CD4-positive, alpha-beta T cell treated with Interleukin-10 for 1 hour (primary cell): ENCODE measurements around the gene NPM1.

Experiments used
- DNase-seq: peaks from one replicate; pipeline ENCODE4 v3.0.0-alpha.2; 2020

The NPM1 gene

GRCh38 chr5:171454549-171454948 lies 66.9 kb downstream of the NPM1 start:
- no peak for DNase-seq

DNA sequence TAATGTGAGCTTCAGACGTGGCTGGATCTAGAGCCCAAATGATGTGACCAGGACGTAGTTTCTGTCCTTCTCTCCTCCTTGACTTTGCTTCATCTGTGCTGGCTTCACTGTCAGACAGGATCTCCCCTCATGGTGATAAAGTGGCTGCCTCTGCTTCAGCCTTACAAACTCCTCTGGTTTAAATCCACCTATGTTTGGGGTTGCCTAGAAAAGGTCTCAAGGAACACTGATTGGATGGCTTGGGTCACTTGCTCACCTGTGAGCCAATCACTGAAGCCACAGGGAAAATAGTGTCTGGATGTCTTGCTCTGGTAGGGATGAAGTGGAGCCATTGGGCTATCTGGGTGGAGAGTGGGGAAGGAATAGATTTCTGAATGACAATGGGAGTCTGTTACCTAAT lies 67.9 kb downstream of the NPM1 start:
- no peak for DNase-seq

DNA sequence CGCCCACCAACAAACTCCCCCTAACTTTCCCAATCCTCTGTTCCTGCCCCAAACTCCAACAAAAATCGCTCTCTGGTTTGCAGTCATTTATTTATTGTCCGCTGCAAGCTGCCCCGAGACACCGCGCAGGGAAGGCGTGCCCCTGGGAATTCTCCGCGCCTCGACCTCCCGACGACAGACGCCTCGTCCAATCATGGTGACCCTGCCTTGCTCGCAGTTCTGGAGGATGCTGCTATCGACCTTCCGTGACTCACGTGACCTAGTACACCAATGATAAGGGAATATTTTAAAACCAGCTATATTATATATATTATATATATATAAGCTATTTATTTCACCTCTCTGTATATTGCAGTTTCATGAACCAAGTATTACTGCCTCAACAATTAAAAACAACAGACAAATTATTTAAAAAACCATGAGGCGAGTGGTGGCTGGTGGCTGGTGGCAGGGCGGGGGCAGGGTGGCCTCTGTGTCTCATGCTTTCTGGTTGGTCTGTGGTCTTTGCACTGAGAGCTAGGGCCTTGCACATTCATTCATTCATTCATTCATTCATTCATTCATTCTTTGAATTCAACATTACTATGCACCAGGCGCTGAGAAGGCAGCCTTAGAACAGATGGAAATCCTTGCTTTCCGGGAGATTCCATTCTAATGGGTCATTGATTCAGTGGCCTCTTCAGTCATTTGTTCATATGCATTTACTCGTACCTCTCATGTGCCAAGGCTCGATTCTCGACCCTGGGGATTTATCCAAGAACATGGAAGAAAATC lies 69.7 kb downstream of the NPM1 start:
- no peak for DNase-seq

DNA sequence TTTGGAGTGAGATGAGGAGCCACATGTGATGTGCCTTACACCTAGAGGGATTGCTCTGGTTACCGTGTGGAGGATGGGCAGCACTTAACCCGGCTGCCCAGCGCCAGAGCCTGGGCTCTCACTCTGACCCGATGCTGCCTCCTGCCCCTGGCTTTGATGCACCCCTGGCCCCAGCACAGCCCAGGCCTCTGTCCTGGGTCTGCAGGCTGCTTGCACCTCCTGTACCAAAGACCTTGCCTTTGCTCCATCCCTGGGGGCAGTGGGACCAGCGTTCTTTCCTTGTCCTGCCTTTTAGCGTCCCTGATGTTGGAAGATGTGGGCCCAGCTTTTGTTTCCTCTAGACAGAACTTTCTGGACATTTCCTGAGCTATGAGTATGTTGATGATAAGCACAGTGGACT lies 72.2 kb downstream of the NPM1 start:
- no peak for DNase-seq
